Dedifferentiated amniotic fluid mesenchymal stem cell (primary cell): ENCODE measurements around the gene IQSEC1.

Experiments
- DNase-seq: peaks from one replicate; pipeline ENCODE4 v3.0.0-alpha.2; 2016; ENCODE audit errors: extremely low spot score

IQSEC1 gene

DNA sequence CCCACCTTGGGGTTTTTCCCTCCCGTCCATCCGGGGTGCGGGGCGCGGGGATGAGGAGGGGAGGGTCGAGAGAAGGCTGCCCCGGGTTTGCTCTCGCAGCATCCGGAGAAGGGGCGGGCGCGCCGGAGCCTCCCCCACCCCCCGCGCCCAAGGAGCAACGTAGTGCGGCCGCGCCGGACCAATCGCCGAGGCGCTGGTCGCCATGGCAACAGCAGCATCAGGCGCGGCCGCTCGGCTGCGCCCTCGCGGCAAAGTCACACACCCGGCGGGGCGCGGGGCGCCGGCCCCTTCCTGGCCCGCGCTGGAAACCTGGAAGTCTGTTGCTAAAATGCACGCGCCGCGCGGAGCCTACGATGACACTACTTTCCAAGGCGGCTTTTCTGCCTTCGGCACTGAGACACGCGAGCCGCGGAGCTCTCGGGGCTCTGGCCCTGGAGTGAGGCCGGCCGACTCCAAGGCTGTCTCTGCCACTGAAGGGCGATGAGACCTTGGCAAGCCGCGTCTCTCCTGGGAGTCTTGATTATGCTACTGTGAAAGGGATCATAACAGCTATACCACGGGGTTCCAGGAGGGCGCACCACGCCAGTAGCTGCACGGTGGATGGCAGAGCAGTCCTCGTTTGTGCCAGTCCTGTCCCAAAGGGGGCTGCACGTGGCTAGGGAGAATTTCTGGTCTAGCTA lies at the start of gene IQSEC1:
IQSEC1 (minus strand) TSS at position 104 of the 680 bp plus-strand sequence. CDS start 415 bp downstream, outside the sequence.
- no peak for DNase-seq

GRCh38 chr3:13122081-13123012 lies 49.1 kb upstream of the IQSEC1 start:
- no peak for DNase-seq

DNA sequence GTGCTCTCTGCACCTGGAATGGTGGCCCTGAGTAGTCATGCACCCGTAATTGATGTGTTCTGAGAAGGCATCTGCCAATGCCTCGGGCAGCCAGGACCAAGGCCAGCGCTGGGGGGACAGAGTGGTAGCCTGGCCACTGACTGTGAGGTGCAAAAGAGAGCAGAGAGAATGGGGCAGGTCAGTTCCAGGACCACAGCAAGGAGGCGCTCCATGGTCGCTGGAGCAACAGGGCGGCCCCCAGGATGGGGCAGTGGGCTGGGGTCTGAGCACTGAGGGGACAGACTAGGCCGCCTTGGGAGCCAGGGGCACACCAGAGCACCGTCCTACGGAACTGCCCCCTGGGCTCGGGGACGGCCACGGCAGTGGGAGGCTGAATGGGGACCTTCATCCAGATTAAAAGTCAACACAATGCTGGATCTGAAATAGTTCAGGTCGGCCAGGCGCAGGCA lies 48.3 kb upstream of the IQSEC1 start:
- no peak for DNase-seq

- no peak for DNase-seq
Observed at GRCh38 chr3:13120928-13121552, 47.8 kb upstream of the IQSEC1 start.

DNA sequence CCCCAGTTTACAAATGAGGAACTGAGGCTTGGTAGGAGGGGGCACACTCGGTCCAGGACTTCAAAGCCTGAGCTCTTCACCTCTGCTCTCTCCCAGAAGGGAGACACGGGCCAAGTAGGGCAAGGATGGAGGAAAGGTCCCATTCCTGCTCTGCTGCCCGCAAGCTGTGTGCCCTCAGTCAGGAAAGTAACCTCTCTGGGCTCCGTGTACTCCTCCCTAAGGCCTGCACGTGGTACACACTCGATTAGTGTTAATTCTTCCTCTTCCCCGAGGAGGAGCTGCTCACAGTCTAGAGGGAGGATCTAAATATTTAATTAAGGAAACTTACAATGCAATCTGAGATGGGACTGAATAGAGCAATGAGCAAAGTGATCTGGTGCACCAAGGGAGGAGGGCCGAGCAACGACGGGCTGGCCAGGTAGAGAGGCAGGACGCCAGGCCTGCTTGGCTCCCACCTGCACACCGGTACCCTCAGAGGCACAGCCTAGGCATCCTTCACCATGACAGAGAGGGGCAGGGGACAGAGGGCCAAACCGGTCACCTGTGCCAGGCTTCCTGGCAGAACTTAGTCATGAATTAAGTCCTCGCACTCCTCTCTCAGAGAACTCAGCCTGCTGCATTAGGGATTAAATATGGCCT lies 47.2 kb upstream of the IQSEC1 start:
- DNase-seq, result no peak

DNA sequence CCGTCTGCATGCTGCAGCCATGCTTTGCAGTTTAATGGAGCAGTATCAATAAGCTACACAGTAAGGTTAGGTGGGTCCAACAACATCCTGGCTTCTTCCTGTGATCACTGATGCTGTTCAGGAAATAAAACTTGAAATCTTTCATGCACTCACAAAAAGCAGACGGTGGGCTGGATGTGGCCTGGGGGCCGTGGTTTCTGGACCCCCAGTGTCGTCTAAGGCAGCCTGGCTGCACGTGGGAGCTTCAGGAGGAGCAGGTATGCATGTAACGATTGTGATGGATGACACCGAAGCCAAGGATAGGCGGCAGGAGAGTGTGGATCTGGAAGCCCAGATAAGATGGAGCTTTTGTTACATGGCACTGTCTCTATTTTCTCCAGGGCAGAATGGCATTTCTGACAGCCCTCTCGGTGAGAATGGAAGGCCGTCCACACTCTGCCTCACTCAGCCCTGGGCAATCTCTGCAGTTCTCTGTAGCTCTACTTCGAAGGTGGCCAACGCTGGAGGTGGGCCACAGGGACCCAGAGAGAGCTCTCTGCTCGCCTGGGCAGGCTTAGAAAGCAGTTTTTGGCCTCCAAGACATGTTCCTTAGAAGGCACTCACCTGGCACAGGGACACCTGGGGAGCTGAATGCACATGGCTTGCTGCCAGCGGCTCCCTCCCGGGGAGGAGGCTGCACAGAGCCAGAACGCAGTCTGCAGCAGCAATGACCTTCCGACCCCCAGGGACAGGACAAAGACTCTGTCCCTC lies 46.4 kb upstream of the IQSEC1 start:
- no peak for DNase-seq

- DNase-seq, result no peak
Observed at GRCh38 chr3:13116426-13116825, 43.2 kb upstream of the IQSEC1 start.

DNA sequence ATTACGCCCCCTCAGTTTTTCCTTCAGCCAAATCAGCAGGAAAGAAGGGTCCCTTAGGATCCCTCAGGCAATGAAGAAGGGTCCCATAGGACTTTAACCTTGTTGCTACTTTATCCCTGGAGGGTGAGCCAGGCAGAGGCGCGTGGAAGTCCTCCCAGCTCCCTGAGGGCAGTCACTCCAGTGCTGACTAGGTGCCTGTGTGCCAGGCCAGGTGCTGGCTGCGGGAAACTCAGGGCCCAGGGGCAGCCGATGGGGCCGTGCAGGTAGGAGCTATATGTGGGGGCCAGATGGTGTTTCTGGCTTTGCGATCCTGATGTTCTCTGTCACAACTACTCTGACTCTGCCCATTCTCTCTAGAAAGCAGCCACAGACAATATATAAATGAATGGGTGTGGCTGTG lies 42.8 kb upstream of the IQSEC1 start:
- no peak for DNase-seq

- no peak for DNase-seq
Observed at GRCh38 chr3:13115576-13115910, 42.3 kb upstream of the IQSEC1 start.

DNA sequence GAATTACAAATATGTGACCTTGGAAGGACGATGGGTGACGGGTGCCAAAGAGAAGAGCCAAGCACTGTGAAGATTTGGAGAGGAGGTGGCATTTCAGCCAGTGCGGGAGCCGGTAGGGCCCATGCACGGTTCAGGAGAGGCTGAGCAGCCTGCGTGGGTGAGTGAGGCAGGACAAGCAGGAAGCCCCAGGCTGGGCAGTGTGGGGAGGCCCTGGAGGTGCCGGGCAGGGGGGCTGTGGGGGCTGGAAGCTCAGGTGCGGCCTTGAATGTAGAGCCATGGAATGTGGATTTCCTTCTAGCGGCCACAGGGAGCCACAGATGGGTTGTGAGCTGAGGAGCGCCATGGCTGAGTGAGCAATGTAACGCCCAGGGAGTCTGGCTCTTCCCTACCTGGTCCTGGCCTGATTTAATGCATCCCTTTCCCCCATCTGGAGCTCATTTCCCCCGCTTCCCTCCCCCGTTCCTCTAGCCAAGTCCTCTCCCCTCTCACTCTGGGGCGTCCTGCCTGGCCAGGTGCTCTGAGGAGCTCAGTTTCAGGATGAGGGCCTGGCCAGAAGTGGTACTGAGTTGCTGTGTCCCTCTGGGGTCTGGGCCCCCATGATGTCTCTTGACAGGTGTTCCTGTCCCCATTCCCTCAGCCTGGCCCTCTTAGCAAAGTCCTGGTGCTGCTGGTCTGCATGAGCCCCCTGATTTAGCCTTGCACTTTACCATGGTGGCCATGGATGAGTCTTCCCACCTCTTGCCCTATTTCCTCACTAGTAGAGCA lies 41.8 kb upstream of the IQSEC1 start:
- DNase-seq, result no peak

DNA sequence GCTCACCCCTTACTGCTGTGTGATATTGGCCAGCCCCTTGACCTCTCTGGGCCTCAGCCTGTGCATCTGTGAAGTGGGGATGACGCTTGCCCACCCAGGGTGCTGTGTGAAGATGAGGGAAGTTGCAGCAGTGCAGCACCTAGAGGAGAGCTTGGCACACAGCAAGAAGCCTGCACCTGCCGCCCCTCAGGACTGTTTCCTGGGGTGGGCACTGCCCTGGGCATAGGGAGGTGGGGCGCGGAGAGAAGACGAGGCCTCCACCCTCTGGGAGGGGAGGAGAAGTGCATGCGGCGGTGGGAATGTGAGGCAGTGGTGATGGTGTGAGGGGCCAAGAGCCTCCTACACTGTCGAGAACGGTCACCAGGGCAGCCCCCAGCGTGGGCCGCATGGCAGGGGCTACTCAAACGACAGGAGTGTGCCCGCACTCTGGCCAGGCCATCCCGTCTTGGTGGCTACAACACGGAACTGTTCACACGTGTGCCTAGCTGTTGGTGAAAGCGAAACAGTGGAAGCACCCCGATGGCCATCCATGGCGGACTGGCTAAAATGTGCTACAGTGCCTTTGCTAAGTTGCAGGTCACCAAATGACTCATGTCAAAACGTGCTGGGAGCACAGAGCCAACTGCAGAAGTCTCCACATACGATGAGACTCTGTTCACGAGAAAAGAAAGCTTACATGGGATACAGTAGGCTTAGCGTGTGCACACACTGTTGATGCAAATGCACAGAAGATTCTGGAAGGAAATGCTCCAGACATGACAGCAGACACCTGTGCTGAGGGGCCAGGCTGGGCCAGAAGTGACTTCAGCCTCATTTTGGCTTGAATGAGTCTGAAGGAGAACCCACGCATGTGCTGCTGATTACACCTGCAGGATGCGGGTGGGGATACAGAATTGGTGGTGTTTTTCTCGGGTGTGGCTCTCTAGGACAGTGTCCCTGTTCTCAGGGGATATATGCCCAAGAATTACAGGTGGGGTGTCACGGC lies 40.4 kb upstream of the IQSEC1 start:
- DNase-seq, result no peak

DNA sequence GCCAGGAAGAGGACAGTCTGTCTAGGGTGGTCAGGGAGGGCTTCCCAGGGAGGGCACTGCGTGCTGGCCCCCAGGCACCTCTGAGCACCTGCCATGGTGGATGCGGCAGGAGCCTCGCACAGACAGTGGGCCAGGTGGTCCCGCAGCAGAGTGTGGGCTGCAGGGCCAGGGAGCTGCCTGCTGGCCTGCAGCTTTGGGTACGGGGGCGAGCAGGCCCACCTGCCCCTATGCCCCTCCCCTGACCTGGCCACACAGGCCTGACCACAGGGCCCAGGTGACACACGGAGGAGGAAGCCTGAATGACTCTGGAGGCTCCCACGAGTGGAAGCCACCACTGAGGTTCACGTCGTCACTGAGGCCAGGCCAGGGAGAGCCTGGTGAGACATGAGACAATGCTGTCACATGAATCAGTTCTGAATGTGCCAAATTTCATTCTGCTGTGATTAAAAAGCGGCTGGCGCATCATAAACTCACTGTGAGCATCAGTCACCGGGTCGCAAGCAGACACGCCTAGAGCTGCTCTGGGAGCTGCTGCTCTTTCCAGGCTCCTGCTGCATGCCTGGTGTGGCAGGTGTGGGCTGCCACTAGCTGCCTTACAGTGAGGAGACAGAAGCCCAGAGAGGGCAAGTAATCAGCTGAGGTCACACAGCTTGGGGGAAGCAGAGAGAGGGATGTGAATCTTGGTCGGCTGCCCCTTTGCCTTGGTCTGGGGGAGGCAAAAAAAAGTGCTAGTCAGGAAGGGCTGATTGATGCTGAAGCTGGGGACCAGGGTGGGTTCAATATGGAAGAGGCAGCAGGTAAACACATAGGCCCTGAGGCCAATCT lies 39.5 kb upstream of the IQSEC1 start:
- DNase-seq, result no peak

DNA sequence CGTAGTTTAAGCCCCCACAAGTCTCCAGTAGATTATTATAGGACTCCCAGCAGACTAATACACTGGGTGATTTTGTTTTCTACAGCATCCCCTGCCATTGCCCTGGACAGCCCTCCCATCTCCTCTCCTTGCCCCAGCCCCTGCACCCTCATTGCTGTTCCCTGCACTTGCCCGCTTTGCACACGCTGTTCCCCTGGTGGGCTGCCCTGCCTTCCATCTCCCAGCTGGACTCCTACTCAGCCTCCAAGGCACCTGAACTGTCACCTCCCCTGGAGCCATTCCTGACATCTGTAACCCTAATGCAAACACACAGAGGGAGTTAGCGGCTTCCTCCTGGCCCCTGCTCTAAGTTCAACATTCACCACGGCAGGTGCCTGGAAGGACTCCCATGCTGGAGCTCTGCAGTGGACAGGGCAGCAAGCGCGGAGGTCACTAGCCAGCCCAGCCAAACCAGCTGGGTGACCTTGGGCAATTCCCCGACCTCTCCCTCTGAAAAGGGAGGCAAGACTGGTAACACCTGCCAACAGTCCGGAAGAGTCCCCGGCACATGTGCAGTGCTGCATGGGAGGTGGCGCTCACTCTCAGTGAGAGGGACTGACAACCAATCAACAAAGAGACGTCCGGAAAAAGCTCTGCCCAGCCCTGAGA lies 38.8 kb upstream of the IQSEC1 start:
- DNase-seq, result no peak

GRCh38 chr3:13111173-13111872 lies 38.1 kb upstream of the IQSEC1 start:
- no peak for DNase-seq

- no peak for DNase-seq
Observed at GRCh38 chr3:13110678-13111116, 37.5 kb upstream of the IQSEC1 start.

DNA sequence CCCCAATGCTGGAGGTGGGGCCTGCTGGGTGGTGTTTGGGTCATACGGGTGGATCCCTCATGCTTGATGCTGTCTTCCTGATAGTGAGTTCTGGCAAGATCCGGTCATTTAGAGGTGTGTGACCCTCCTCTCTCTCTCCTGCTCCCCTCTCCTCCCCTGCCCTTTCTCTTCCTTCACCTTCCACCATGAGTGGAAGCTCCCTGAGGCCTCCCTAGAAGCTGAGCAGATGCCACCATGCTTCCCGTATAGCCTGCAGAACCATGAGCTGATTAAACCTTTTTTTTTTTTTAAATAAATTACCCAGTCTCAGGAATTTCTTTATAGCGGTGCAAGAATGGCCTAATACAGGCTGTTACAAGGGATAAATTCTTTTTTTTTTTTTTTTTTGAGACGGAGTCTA lies 36.3 kb upstream of the IQSEC1 start:
- no peak for DNase-seq

DNA sequence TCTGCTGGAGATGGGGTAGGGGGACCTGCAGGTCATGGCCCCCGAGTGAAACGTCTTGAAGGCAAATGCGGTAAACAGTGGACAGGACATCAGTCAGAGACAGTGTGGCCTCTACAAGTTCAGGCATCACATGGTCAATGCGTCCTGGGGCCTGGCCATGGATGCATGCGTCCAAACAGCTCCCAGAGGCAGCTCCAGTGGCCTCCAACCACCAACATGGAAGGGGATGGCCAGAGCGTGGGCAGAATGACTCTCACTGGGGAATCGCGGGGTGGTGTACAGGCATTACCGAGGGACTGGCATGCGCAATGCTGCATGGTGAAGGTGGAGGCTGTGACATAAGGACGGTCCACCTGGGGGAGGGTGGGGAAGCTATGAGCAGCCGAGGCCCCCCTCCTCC lies 35.6 kb upstream of the IQSEC1 start:
- DNase-seq, result no peak
